DND-41 (cell line): ENCODE results near the gene CD200.

Experiments used
- EZH2 ChIP-seq: IDR thresholded peaks from 3 replicates; pipeline ENCODE4 v1.6.1; 2012; ENCODE audit warnings: borderline replicate concordance, low read depth, mild to moderate bottlenecking, moderate library complexity, low read length, inconsistent platforms; ENCODE audit not compliant: severe bottlenecking
- TF ChIP-seq, protein P1 (sequence below): IDR thresholded peaks from 2 replicates; pipeline ENCODE4 v1.5.1; 2012; ENCODE audit warnings: borderline replicate concordance, low read length, moderate library complexity, mild to moderate bottlenecking; ENCODE audit not compliant: poor library complexity, severe bottlenecking; ENCODE audit errors: extremely low read depth

DNA sequence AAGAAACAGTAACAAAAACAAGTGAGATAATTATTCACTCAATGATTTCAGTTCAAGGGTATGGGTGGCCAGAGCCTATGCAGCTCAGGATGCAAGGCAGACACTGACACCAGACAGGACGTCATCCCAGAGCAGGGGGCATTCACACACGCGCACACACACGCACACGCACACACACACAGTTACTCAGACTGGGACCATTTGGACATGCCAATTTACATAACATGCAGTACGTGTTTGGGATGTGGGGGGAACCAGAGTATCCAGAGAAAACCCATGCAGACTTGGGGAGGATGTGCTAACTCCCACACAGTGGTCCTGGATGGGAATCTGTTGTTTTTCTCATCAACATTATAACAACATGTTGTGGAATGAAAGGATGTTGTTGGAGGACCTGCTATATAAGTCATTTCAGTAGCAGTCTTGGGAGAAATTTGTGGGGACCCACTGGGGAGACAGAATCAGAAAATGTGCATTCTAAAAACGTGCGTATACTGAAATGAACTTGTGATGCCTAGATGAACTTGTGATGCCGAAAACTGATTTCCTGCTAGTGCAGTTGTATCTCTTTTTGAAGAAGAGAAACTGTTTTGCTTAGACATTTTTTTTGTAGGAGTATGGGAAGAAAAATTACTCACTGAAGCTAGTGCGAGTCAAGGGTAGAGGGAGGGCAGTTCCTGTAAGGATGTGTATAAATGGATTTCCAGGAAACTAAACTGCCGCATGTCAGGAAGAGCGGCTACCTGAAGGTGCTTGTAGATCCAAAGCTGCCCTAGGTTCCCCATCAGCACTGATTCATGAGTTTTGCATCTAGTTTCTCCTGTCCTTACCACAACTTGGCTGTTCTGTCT, 25.2 kb downstream of the CD200 start:
- TF ChIP-seq EZH2, result no peak
- TF ChIP-seq, protein P1, sequence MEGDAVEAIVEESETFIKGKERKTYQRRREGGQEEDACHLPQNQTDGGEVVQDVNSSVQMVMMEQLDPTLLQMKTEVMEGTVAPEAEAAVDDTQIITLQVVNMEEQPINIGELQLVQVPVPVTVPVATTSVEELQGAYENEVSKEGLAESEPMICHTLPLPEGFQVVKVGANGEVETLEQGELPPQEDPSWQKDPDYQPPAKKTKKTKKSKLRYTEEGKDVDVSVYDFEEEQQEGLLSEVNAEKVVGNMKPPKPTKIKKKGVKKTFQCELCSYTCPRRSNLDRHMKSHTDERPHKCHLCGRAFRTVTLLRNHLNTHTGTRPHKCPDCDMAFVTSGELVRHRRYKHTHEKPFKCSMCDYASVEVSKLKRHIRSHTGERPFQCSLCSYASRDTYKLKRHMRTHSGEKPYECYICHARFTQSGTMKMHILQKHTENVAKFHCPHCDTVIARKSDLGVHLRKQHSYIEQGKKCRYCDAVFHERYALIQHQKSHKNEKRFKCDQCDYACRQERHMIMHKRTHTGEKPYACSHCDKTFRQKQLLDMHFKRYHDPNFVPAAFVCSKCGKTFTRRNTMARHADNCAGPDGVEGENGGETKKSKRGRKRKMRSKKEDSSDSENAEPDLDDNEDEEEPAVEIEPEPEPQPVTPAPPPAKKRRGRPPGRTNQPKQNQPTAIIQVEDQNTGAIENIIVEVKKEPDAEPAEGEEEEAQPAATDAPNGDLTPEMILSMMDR, result no peak
